Activated T-cell treated with anti-CD3 and anti-CD28 coated beads, Interleukin-2, amount 50 U/mL, for 24 hours (primary cell): Measurements from ENCODE around the gene RAB7B.

Experiments
- DNase-seq: peaks from one replicate; pipeline ENCODE4 v3.0.0-alpha.2; 2020
- H3K27ac Mint-ChIP-seq: 2 replicates; pipeline ENCODE4 v1.8.0; 2020; ENCODE audit warnings: mild to moderate bottlenecking, mixed read lengths
- H3K27me3 Mint-ChIP-seq: 2 replicates; pipeline ENCODE4 v1.8.0; 2020; ENCODE audit warnings: mixed read lengths
- H3K36me3 Mint-ChIP-seq: 2 replicates; pipeline ENCODE4 v1.8.0; 2020; ENCODE audit warnings: low read depth, mixed read lengths
- H3K4me1 Mint-ChIP-seq: 2 replicates; pipeline ENCODE4 v1.8.0; 2020; ENCODE audit warnings: low read depth, mixed read lengths
- H3K4me3 Mint-ChIP-seq: 2 replicates; pipeline ENCODE4 v1.8.0; 2020; ENCODE audit warnings: mild to moderate bottlenecking, moderate library complexity, mixed read lengths
- H3K9me3 Mint-ChIP-seq: 2 replicates; pipeline ENCODE4 v1.8.0; 2020; ENCODE audit warnings: mixed read lengths

The RAB7B gene

GRCh38 chr1:205977402-205978014, 25.7 kb downstream of the RAB7B start:
- peak; percentile 80 for DNase-seq
- Mint-ChIP-seq H3K9me3 (peaks cover 8% of the 10 kb centered on the region), H3K27ac (no peak overlapping the region), H3K4me3 (no peak overlapping the region), H3K27me3 (peaks cover 7% of the 10 kb centered on the region), H3K4me1 (no peaks in the 10 kb centered on the region), H3K36me3 (no peaks in the 10 kb centered on the region)

GRCh38 chr1:205976708-205977401, 26.3 kb downstream of the RAB7B start:
- H3K4me3 Mint-ChIP-seq, result no peak overlapping the region
- DNase-seq, result no peak
- H3K4me1 Mint-ChIP-seq, result no peaks in the 10 kb centered on the region
- peaks cover 7% of the 10 kb centered on the region for H3K27me3 Mint-ChIP-seq
- no peaks in the 10 kb centered on the region for H3K36me3 Mint-ChIP-seq
- peaks cover 3% of the 10 kb centered on the region for H3K9me3 Mint-ChIP-seq
- no peak overlapping the region for H3K27ac Mint-ChIP-seq

GRCh38 chr1:205976036-205976435, 27.2 kb downstream of the RAB7B start:
- H3K4me1 Mint-ChIP-seq, result no peaks in the 10 kb centered on the region
- H3K27me3 Mint-ChIP-seq, result peaks cover 7% of the 10 kb centered on the region
- H3K27ac Mint-ChIP-seq, result no peak overlapping the region
- DNase-seq, result no peak
- no peaks in the 10 kb centered on the region for H3K36me3 Mint-ChIP-seq
- H3K4me3 Mint-ChIP-seq, result no peak overlapping the region
- no peaks in the 10 kb centered on the region for H3K9me3 Mint-ChIP-seq

GRCh38 chr1:205975387-205975998, 27.7 kb downstream of the RAB7B start:
- H3K36me3 Mint-ChIP-seq, result no peaks in the 10 kb centered on the region
- no peak for DNase-seq
- H3K27ac Mint-ChIP-seq, result no peak overlapping the region

GRCh38 chr1:205974712-205975111, 28.5 kb downstream of the RAB7B start:
- H3K4me1 Mint-ChIP-seq, result no peaks in the 10 kb centered on the region
- no peak overlapping the region for H3K4me3 Mint-ChIP-seq
- H3K36me3 Mint-ChIP-seq, result no peaks in the 10 kb centered on the region
- H3K9me3 Mint-ChIP-seq, result no peaks in the 10 kb centered on the region
- DNase-seq, result no peak
- H3K27me3 Mint-ChIP-seq, result peaks cover 7% of the 10 kb centered on the region
- H3K27ac Mint-ChIP-seq, result no peak overlapping the region

More at GRCh38 chr1:205975387-205975998, 27.7 kb downstream of the RAB7B start:
- Mint-ChIP-seq H3K4me3 (no peak overlapping the region), H3K27me3 (peaks cover 7% of the 10 kb centered on the region), H3K4me1 (no peaks in the 10 kb centered on the region), H3K9me3 (no peaks in the 10 kb centered on the region)

GRCh38 chr1:205973377-205974232, 29.6 kb downstream of the RAB7B start:
- DNase-seq, result no peak
- Mint-ChIP-seq H3K9me3 (no peaks in the 10 kb centered on the region), H3K4me1 (no peaks in the 10 kb centered on the region), H3K27me3 (peaks cover 7% of the 10 kb centered on the region), H3K27ac (no peak overlapping the region), H3K36me3 (no peaks in the 10 kb centered on the region), H3K4me3 (no peak overlapping the region)

- DNase-seq, result no peak
- peaks cover 7% of the 10 kb centered on the region for H3K27me3 Mint-ChIP-seq
- H3K4me1 Mint-ChIP-seq, result no peaks in the 10 kb centered on the region
- no peak overlapping the region for H3K4me3 Mint-ChIP-seq
- H3K9me3 Mint-ChIP-seq, result no peaks in the 10 kb centered on the region
- H3K36me3 Mint-ChIP-seq, result no peaks in the 10 kb centered on the region
- no peak overlapping the region for H3K27ac Mint-ChIP-seq
Observed at GRCh38 chr1:205972491-205973168, 30.6 kb downstream of the RAB7B start.

GRCh38 chr1:205972081-205972480, 31.1 kb downstream of the RAB7B start:
- Mint-ChIP-seq H3K36me3 (no peaks in the 10 kb centered on the region), H3K4me3 (no peak overlapping the region), H3K27ac (no peak overlapping the region), H3K9me3 (no peaks in the 10 kb centered on the region), H3K4me1 (no peaks in the 10 kb centered on the region), H3K27me3 (peaks cover 3% of the 10 kb centered on the region)
- no peak for DNase-seq

- Mint-ChIP-seq H3K27ac (no peak overlapping the region), H3K27me3 (no peaks in the 10 kb centered on the region), H3K9me3 (no peaks in the 10 kb centered on the region), H3K4me1 (no peaks in the 10 kb centered on the region), H3K4me3 (no peak overlapping the region), H3K36me3 (no peaks in the 10 kb centered on the region)
- DNase-seq, result no peak
Observed at GRCh38 chr1:205971082-205971481, 32.1 kb downstream of the RAB7B start.

- Mint-ChIP-seq H3K36me3 (no peaks in the 10 kb centered on the region), H3K4me1 (no peaks in the 10 kb centered on the region), H3K27me3 (no peaks in the 10 kb centered on the region), H3K9me3 (no peaks in the 10 kb centered on the region), H3K27ac (no peak overlapping the region), H3K4me3 (no peak overlapping the region)
- no peak for DNase-seq
Observed at GRCh38 chr1:205970486-205970885, 32.7 kb downstream of the RAB7B start.

GRCh38 chr1:205969229-205969628, 34.0 kb downstream of the RAB7B start:
- Mint-ChIP-seq H3K27me3 (no peaks in the 10 kb centered on the region), H3K4me3 (no peak overlapping the region), H3K36me3 (no peaks in the 10 kb centered on the region), H3K27ac (no peak overlapping the region), H3K9me3 (no peaks in the 10 kb centered on the region), H3K4me1 (no peaks in the 10 kb centered on the region)
- no peak for DNase-seq

GRCh38 chr1:205967554-205968335, 35.5 kb downstream of the RAB7B start:
- Mint-ChIP-seq H3K27ac (no peak overlapping the region), H3K27me3 (no peaks in the 10 kb centered on the region), H3K4me3 (no peak overlapping the region), H3K36me3 (no peaks in the 10 kb centered on the region), H3K9me3 (no peaks in the 10 kb centered on the region), H3K4me1 (peaks cover 1% of the 10 kb centered on the region)
- DNase-seq, result no peak

- DNase-seq, result no peak
- H3K9me3 Mint-ChIP-seq, result no peaks in the 10 kb centered on the region
- no peak overlapping the region for H3K27ac Mint-ChIP-seq
- H3K36me3 Mint-ChIP-seq, result no peaks in the 10 kb centered on the region
- no peak overlapping the region for H3K4me3 Mint-ChIP-seq
- peaks cover 8% of the 10 kb centered on the region for H3K4me1 Mint-ChIP-seq
- peaks cover 5% of the 10 kb centered on the region for H3K27me3 Mint-ChIP-seq
Observed at GRCh38 chr1:205965036-205965884, 37.9 kb downstream of the RAB7B start.
